Neural progenitor cell (in vitro differentiated cells): ENCODE measurements around the gene SUB1. TPM values are rescaled to one million over a fixed set of nuclear protein-coding genes. Genes with fewer than 3 reads are reported as not detected.

Experiments
- DNase-seq: peaks from one replicate; pipeline ENCODE4 v3.0.0-alpha.2; 2016; ENCODE audit warnings: low spot score
- H2AFZ ChIP-seq: fragments of 200-600 bp; sonication (generic); replicated peaks from 2 replicates; pipeline ENCODE4 v1.6.1; 2016; ENCODE audit warnings: antibody characterized with exemption
- H3F3A ChIP-seq: fragments of 200-600 bp; sonication (generic); 2 replicates; pipeline ENCODE4 v1.6.1; 2016; ENCODE audit warnings: antibody characterized with exemption, low read depth
- H3K27ac ChIP-seq: fragments of 200-600 bp; sonication (generic); 2 replicates; pipeline ENCODE4 v1.5.1; 2016; ENCODE audit warnings: mild to moderate bottlenecking
- H3K27me3 ChIP-seq: fragments of 200-600 bp; sonication (generic); 2 replicates; pipeline ENCODE4 v1.6.1; 2016; ENCODE audit warnings: mild to moderate bottlenecking, moderate library complexity
- H3K36me3 ChIP-seq: fragments of 200-600 bp; sonication (generic); 2 replicates; pipeline ENCODE4 v1.5.1; 2016
- H3K4me1 ChIP-seq: fragments of 200-600 bp; sonication (generic); 2 replicates; pipeline ENCODE4 v1.6.1; 2016; ENCODE audit warnings: mixed run types
- H3K4me2 ChIP-seq: fragments of 200-600 bp; sonication (generic); 2 replicates; pipeline ENCODE4 v1.6.1; 2016
- H3K4me3 ChIP-seq: fragments of 200-600 bp; sonication (generic); 2 replicates; pipeline ENCODE4 v1.5.1; 2016
- H3K79me2 ChIP-seq: fragments of 200-600 bp; sonication (generic); 2 replicates; pipeline ENCODE4 v1.6.1; 2016; ENCODE audit warnings: low read depth
- H3K9ac ChIP-seq: fragments of 200-600 bp; sonication (generic); 2 replicates; pipeline ENCODE4 v1.6.1; 2016
- H3K9me3 ChIP-seq: fragments of 200-600 bp; sonication (generic); 2 replicates; pipeline ENCODE4 v1.5.1; 2016; ENCODE audit warnings: low read depth
- H4K20me1 ChIP-seq: fragments of 200-600 bp; sonication (generic); 2 replicates; pipeline ENCODE4 v1.6.1; 2016; ENCODE audit warnings: low read depth
- H3K27ac Mint-ChIP-seq: 3 replicates; pipeline ENCODE4 v1.8.0; 2021; ENCODE audit warnings: mixed read lengths
- H3K27me3 Mint-ChIP-seq: 2 replicates; pipeline ENCODE4 v1.8.0; 2022; ENCODE audit warnings: low read depth, mild to moderate bottlenecking, inconsistent platforms, moderate library complexity, mixed read lengths; ENCODE audit not compliant: insufficient read depth
- H3K36me3 Mint-ChIP-seq: 3 replicates; pipeline ENCODE4 v1.8.0; 2021; ENCODE audit warnings: mixed read lengths
- H3K4me1 Mint-ChIP-seq: 3 replicates; pipeline ENCODE4 v1.8.0; 2021; ENCODE audit warnings: mixed read lengths
- H3K4me3 Mint-ChIP-seq: 3 replicates; pipeline ENCODE4 v1.8.0; 2021; ENCODE audit warnings: mild to moderate bottlenecking, moderate library complexity, mixed read lengths
- H3K9me3 Mint-ChIP-seq: 3 replicates; pipeline ENCODE4 v1.8.0; 2020; ENCODE audit warnings: mixed read lengths
- CTCF ChIP-seq: fragments of 200-600 bp; sonication (generic); IDR thresholded peaks from 2 replicates; pipeline ENCODE4 v1.5.1; 2017; ENCODE audit warnings: antibody characterized with exemption, mild to moderate bottlenecking
- EZH2 ChIP-seq: fragments of 200-600 bp; sonication (generic); IDR thresholded peaks from 2 replicates; pipeline ENCODE4 v1.6.1; 2017; ENCODE audit warnings: antibody characterized with exemption, mild to moderate bottlenecking, moderate library complexity
- EZH2phosphoT487 ChIP-seq: fragments of 200-600 bp; sonication (generic); IDR thresholded peaks from 2 replicates; pipeline ENCODE4 v1.6.1; 2017; ENCODE audit warnings: antibody characterized with exemption
- total RNA-seq: library from RNA; depleted of rRNA; stranded (reverse); fragments of >200 nt; gene quantifications from 2 replicates; pipeline ENCODE4 v1.2.3, GENCODE V29; 2015; ENCODE audit warnings: low replicate concordance

The SUB1 gene
- total RNA-seq, 1 donor from 2014 or later, result 789 TPM

GRCh38 chr5:32542216-32543059, 42.9 kb upstream of the SUB1 start:
- Mint-ChIP-seq H3K4me1 (peaks cover 6% of the 10 kb centered on the region), H3K9me3 (peaks cover 5% of the 10 kb centered on the region), H3K4me3 (no peak overlapping the region), H3K27me3 (peaks cover 2% of the 10 kb centered on the region), H3K27ac (no peak overlapping the region), H3K36me3 (no peaks in the 10 kb centered on the region)
- H3K27me3 ChIP-seq, result no peaks in the 10 kb centered on the region
- TF ChIP-seq CTCF (no peak), EZH2phosphoT487 (no peak), EZH2 (no peak)
- no peaks in the 10 kb centered on the region for H3F3A ChIP-seq
- H3K79me2 ChIP-seq, result no peaks in the 10 kb centered on the region
- H3K27ac ChIP-seq, result no peak overlapping the region
- H3K4me2 ChIP-seq, result no peak overlapping the region
- no peaks in the 10 kb centered on the region for H3K4me1 ChIP-seq
- DNase-seq, result no peak
- no peak overlapping the region for H3K9ac ChIP-seq
- no peaks in the 10 kb centered on the region for H3K9me3 ChIP-seq
- H4K20me1 ChIP-seq, result no peaks in the 10 kb centered on the region
- H2AFZ ChIP-seq, result no peak overlapping the region
- no peak overlapping the region for H3K4me3 ChIP-seq
- H3K36me3 ChIP-seq, result no peaks in the 10 kb centered on the region

GRCh38 chr5:32543291-32543690, 42.1 kb upstream of the SUB1 start:
- Histone ChIP-seq H3K4me2 (no peak overlapping the region), H3K27ac (no peak overlapping the region), H3K9me3 (no peaks in the 10 kb centered on the region), H3K4me3 (no peak overlapping the region), H3K36me3 (no peaks in the 10 kb centered on the region), H2AFZ (no peak overlapping the region), H3K79me2 (no peaks in the 10 kb centered on the region), H3F3A (no peaks in the 10 kb centered on the region), H3K4me1 (no peaks in the 10 kb centered on the region), H4K20me1 (no peaks in the 10 kb centered on the region), H3K27me3 (no peaks in the 10 kb centered on the region), H3K9ac (no peak overlapping the region)
- TF ChIP-seq EZH2, result no peak
- no peak for TF ChIP-seq EZH2phosphoT487
- TF ChIP-seq CTCF, result no peak
- Mint-ChIP-seq H3K27ac (no peak overlapping the region), H3K4me3 (no peak overlapping the region), H3K36me3 (no peaks in the 10 kb centered on the region), H3K9me3 (peaks cover 7% of the 10 kb centered on the region), H3K4me1 (peaks cover 5% of the 10 kb centered on the region), H3K27me3 (peaks cover 2% of the 10 kb centered on the region)
- DNase-seq, result no peak

GRCh38 chr5:32545102-32545800, 40.1 kb upstream of the SUB1 start:
- Histone ChIP-seq H3K4me1 (no peaks in the 10 kb centered on the region), H3K9me3 (no peaks in the 10 kb centered on the region), H3K27ac (no peak overlapping the region), H3K79me2 (no peaks in the 10 kb centered on the region), H3K4me3 (no peak overlapping the region), H4K20me1 (no peaks in the 10 kb centered on the region), H2AFZ (no peak overlapping the region), H3K9ac (no peak overlapping the region), H3K4me2 (no peak overlapping the region), H3K27me3 (no peaks in the 10 kb centered on the region), H3F3A (no peaks in the 10 kb centered on the region), H3K36me3 (no peaks in the 10 kb centered on the region)
- Mint-ChIP-seq H3K4me3 (no peak overlapping the region), H3K9me3 (peaks cover 6% of the 10 kb centered on the region), H3K36me3 (no peaks in the 10 kb centered on the region), H3K27ac (no peak overlapping the region), H3K27me3 (peaks cover 2% of the 10 kb centered on the region), H3K4me1 (no peaks in the 10 kb centered on the region)
- DNase-seq, result no peak
- TF ChIP-seq EZH2phosphoT487 (no peak), EZH2 (no peak), CTCF (no peak)
